HuH-7 (cell line): Measurements from ENCODE around the gene CRKL.
"Not testable (repeated sequence)": the region's sequence is repeated elsewhere in the genome, so short reads cannot be mapped to it uniquely, and the experiment has no call there.

ENCODE experiments used
- DNase-seq: peaks from one replicate; pipeline ENCODE4 v3.0.0; 2011; ENCODE audit warnings: low spot score

Gene CRKL

GRCh38 chr22:20916916-20917810 is at the start of gene CRKL:
TSS of gene CRKL (plus strand) at chr22:20917407. CDS start at chr22:20917935, 528 bp downstream.
- peak; percentile 98 for DNase-seq

DNA sequence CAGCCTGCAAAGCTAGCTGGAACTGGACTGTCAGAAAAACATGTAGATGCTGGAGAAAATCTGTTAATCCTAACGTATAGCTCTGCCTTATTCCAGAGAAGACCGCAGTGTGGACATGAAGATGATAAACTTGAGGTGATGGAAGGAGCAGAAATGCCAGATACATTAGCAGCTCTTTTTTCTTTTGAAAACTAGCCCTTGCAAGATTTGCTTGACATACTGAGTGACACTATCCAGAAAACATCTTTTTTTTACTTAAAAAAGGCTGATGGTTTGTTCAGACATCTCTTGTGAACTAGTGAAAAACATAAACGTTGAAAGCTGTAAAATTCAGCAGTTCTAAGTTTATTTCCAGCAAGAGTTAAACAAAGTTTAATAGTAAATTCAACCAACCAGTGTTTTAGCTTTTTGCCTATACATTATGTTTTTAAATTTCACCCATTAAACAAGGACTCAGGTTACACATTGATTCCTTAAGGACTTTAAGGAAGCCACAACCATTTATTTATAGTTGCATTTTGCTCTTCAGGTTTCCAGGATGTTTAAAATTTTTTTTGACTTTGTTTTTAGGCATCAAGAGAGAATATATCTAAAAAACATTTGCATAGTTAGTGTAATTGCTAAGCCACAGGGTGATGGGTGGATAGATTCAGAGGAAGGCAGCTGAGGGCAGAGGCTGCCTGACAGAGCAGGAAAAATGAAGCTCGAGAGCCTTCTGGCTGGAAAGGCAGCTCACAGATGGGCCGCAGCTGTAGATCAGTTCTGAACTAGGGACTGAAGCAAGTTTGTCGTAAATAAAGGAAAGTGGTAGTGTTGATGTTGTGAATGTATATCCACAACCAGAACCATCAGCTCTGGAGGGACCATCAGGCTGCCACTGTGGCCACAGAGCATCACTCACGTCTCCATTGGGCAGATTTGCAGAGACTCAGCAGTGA is 48.9 kb upstream of the CRKL start:
- no peak for DNase-seq

- DNase-seq: no peak
Observed at GRCh38 chr22:20869234-20869633, 48.0 kb upstream of the CRKL start.

- no peak for DNase-seq
Observed at GRCh38 chr22:20873214-20873613, 44.0 kb upstream of the CRKL start.

DNA sequence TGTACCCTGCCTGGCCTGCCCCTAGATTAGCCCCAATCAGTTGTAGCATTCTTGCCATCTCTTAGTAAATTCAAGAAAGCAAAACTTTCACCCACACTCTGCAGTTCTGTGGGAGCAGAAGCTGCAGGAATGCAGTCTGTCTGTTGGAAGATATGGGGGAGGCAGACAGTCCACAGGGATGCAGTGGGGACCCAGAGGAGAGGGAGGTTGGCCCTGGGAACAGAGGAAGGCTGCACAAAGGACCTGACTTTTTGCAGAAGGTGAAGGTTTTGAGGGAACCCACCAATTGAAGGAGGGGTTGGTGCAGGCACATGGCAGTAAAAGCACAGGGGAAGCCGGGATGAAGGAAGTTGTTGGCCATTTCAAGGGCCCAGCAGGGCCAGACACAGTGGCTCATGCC is 41.9 kb upstream of the CRKL start:
- no peak for DNase-seq

GRCh38 chr22:20877715-20878114 is 39.5 kb upstream of the CRKL start:
- DNase-seq: no peak

DNA sequence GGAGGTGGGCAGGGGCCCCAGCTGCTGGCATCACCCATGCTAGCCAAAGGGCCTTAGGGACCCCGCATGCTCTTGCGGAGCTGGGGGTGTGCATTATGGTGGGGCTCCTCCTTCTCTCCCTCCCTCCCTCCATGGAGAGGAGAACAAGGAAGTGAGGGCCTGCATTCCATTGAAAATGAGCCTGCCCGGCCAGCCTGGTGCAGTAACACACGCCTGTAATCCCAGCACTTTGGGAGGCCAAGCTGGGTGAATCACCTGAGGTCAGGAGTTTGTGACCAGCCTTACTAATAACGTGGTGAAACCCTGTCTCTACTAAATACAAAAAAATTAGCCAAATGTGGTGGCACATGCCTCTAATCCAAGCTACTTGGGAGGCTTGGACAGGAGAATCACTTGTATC is 36.0 kb upstream of the CRKL start:
- DNase-seq: no peak

DNA sequence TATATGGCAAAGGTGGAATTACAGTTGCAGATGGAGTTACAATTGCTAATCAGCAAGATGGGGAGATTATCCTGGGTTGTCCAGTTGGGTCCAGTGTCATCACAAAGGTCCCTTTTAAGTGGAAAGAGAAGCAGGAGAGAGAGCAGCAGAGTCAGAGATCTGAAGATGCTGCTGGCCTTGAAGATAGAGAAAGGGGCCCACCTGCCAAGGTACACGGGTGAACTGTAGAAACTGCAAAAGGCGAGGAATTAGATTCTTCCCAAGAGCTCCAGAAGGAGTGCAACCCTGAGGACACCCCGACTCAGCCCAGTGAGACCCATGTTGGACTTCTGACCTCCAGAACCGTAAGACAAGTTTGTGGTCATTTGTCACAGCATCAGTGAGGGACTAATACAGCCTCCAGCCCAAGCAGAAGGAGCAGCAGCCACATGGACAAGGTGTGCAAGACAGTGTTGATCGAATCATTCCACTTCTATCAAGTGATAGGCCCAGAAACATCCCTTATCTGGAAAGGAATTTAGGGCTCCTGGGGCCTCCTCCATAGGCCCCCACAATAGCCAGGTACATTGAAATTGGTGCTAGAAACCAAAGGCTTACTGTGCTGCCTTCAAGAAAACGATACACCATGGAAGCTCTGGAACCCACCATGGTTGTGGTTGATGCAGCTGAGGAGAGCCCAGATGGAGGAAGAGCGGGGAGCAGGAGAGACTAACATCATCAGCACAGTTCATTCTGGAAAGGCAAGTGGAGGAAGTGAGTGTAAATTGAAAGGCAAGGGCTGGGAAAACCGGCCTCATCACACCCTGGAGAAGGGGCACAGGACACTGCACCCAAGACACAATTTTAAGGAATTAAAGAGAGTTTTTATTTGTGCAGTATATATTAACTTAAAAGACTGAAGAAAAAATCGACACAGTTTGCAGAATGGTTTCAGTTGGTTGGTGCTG is 35.1 kb upstream of the CRKL start:
- DNase-seq: no peak

DNA sequence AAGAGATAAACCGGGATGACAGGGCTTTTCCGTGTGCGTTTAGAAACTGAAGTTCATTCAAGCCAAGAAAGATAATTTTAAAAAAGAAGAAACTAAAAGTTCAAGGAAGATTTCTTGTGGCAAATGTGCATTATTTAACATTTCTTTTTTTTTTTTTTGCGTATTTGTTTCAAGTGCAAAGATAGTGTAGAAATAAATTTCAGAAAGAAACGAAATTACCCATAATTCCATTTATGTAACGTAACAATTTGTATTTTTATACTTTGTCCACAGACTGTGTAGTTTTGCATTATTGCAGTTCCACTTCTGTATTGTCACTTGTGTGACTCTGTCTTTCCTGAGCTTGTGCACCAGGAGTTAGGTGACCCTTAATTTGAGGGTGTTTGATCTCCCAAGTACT is 34.4 kb upstream of the CRKL start:
- DNase-seq: no peak

DNA sequence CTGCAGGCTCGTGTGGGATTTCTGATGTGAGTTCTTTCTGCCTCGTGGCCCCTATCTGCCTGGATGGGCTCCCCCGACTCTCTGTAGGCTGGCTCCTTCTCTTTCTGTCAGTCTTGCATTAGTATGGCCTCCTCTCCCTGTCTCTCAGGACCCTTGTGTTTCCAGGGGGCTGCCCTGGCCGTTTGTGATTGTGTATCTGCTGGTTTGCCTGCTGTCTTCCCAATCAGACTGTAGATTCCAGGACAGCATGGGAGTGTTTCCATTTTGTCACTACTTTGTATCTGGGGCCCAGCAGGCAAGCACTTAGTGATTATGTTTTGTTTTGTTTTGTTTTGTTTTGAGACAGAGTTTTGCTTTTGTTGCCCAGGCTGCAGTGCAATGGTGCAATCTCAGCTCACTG is 32.8 kb upstream of the CRKL start:
- DNase-seq: no peak

DNA sequence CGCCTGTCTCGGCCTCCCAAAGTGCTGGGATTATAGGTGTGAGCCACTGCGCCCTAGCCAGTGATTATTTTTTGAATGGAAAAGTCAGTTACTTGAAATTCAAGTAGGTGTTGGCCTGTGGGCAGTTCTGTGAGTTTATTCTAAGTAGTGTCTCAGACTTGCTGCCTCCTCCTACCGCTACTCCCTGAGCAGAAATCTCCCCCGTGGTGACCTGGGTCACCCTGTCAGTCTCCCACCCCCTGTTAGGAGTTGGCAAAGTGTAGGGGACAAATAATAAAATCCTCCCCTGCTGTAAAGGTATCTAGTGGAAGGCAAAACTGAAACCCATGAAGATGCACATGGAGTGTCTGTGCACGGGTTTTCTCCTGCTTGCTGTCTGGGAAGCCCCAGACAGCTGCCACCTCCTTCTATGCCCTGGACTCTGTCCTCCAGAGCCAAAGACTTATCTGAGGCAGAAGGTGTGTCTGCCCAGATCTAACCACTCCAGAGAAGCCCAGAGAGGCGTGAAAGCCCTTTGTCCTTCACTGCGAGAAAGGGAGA is 32.1 kb upstream of the CRKL start:
- no peak for DNase-seq

DNA sequence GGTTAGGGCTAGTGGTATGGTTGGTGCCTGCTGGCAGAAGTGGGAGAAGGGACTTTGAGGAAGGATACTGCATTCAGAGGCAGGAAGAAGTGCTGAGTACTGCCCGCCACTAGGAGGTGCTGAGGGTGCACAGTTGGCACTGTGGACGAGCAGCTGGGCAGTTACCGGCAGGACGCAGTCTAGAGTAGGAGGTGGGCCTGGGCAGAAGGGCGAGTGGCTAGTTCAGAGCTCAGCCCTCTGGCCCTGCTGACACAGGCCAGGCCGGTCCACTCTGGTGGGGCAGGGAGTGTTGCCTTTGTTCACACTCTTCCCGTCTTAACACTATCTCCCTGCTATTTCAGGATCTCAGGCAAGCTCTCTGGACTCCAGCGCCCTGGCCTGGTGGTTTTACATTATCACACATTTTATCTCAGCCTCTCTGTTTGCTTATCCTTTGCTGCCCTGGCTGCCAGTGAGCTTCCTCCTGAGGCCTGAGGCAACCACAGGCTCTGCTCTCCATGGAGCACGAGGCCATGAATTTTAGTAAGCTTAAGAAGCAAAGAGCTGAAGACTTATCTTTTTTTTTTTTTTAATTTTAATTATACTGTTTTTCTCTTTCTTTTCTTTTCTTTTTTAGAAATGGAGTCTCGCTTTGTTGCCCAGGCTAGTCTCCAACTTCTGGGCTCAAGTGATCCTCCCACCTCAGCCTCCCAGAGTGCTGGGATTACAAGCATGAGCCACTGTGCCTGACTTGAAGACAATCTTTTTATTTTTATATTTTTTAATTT is 31.5 kb upstream of the CRKL start:
- peak; percentile 82 for DNase-seq

DNA sequence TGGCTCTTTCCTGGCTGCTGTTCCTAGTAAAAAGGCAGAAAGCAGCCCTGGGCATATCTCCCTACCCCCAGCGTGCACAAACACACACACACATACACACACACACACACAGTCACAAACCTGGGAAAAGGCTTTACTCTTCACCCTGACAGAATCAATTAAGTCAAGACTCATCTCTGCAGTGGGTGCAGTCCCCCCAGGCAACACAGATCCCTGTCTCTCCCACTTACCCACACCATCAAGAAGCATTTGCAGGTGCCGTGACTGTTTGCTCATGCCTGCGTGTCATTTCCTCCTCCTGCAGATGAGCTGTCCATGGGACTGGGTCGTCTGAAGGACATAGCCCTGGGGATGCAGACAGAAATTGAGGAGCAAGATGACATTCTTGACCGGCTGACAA is 29.8 kb upstream of the CRKL start:
- no peak for DNase-seq

GRCh38 chr22:20889025-20889704 is 28.0 kb upstream of the CRKL start:
- DNase-seq: no peak

- no peak for DNase-seq
Observed at GRCh38 chr22:20889904-20890540, 27.2 kb upstream of the CRKL start.

DNA sequence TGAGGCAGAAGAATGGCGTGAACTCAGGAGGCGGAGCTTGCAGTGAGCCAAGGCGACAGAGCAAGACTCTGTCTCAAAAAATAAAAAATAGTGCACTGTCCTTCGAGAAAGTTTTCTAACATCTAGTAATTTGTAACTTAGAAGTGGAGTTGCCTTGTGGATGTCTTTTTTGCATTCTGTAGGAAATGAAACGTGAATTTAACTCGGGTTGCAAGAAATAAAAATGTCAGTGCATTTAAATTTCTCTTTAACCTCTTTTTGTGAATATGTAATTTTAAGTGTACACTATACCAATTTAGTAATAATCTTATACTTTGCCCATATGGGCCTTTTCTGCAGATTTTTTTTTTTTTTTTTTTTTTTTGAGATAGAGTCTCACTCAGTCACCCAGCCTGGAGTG is 26.2 kb upstream of the CRKL start:
- no peak for DNase-seq

DNA sequence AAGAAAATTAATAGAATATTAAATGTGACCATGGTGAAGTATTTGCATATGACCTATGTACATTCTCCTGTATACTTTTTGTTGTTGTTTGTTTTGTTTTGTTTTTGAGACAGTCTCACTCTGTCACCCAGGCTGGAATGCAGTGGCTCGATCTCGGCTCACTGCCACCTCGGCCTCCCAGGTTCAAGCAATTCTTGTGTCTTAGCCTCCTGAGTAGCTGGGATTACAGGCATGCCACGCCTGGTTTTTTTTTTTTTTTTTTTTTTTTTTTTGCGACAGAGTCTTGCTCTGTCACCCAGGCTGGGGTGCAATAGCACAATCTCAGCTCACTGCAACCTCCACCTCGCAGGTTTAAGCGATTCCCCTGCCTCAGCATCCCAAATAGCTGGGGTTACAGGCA is 19.5 kb upstream of the CRKL start:
- not testable (repeated sequence) for DNase-seq

- no peak for DNase-seq
Observed at GRCh38 chr22:20899827-20900423, 17.3 kb upstream of the CRKL start.
